B cell (primary cell): ENCODE results near the gene EBF3. TPM values are rescaled to one million over a fixed set of nuclear protein-coding genes. Genes with fewer than 3 reads are reported as not detected.

Source experiments
- ATAC-seq: fragments of 200-7000 bp; cut with Tn5 transposase; one replicate; pipeline ENCODE4 v1.10.0; 2021; ENCODE audit warnings: low read depth, mild to moderate bottlenecking, moderate number of reproducible peaks, moderate library complexity
- CTCF ChIA-PET: fragments of 350-600 bp; sonication (Branson Sonifier 250); formaldehyde crosslinking; loops from one replicate; lab custom pipeline; 2021; ENCODE audit warnings: antibody characterized with exemption, inconsistent platforms; lab: Charles Lee
- POLR2A ChIA-PET: fragments of 350-600 bp; sonication (Branson Sonifier 250); formaldehyde crosslinking; loops from one replicate; lab custom pipeline; 2021; ENCODE audit warnings: antibody characterized with exemption; lab: Charles Lee
- DNase-seq: peaks from one replicate; pipeline ENCODE4 v3.0.0; 2013
- H2AFZ ChIP-seq: 2 replicates; pipeline ENCODE4 v1.6.1; 2012; ENCODE audit warnings: mild to moderate bottlenecking, low read depth, low read length; ENCODE audit not compliant: insufficient read depth, poor library complexity, severe bottlenecking
- H3K27ac ChIP-seq, 2 donors: 1 replicate in 1 of 2; 2 replicates in 1 of 2; pipeline ENCODE4 v1.5.1; 2012 to 2013; ENCODE audit warnings: low read length in 2 of 2, mild to moderate bottlenecking in 2 of 2, moderate library complexity in 1 of 2
- H3K27me3 ChIP-seq, 4 experiments: fragments of 200-600 bp in 1 of 4; sonication (generic) in 1 of 4; replicated peaks in 1 of 4; 1 replicate in 2 of 4; 2 replicates in 2 of 4; pipeline versions ENCODE4 v1.6.1 to v1.7.0; 2013 to 2016; ENCODE audit warnings: low read length in 3 of 4, mild to moderate bottlenecking in 2 of 4, mixed read lengths in 1 of 4, moderate library complexity in 1 of 4; ENCODE audit not compliant: insufficient read depth in 4 of 4, control insufficient read depth in 3 of 4; ENCODE audit errors: control extremely low read depth in 1 of 4
- H3K36me3 ChIP-seq, 2 experiments: replicated peaks in 1 of 2; 1 replicate in 1 of 2; 2 replicates in 1 of 2; pipeline versions ENCODE4 v1.6.1 to v1.7.1; 2013; ENCODE audit warnings: low read length in 1 of 2; ENCODE audit not compliant: insufficient read depth in 2 of 2, control insufficient read depth in 1 of 2; ENCODE audit errors: control extremely low read depth in 1 of 2, extremely low read depth in 1 of 2
- H3K4me1 ChIP-seq, 2 donors: fragments of 200-600 bp in 1 of 2; sonication (generic) in 1 of 2; 1 replicate in 1 of 2; 2 replicates in 1 of 2; pipeline versions ENCODE4 v1.5.1 to v1.6.1; 2013 to 2017; ENCODE audit warnings: low read length in 2 of 2; ENCODE audit not compliant: control insufficient read depth in 2 of 2, insufficient read depth in 2 of 2
- H3K4me2 ChIP-seq: replicated peaks from 2 replicates; pipeline ENCODE3; 2012; ENCODE audit warnings: mild to moderate bottlenecking, low read depth, low read length; ENCODE audit not compliant: poor library complexity, severe bottlenecking
- H3K4me3 ChIP-seq, 5 experiments: fragments of 200-600 bp in 1 of 5; sonication (generic) in 1 of 5; 1 replicate in 3 of 5; 2 replicates in 2 of 5; pipeline versions ENCODE4 v1.5.1 to v1.7.0; 2011 to 2016; ENCODE audit warnings: low read length in 4 of 5, mild to moderate bottlenecking in 4 of 5, low read depth in 2 of 5, control low read depth in 1 of 5, moderate library complexity in 1 of 5; ENCODE audit not compliant: insufficient read depth in 1 of 5; ENCODE audit errors: control extremely low read depth in 1 of 5, extremely low read depth in 1 of 5
- H3K79me2 ChIP-seq: fragments of 200-600 bp; sonication (generic); one replicate; pipeline ENCODE4 v1.6.0; 2016; ENCODE audit warnings: low read length; ENCODE audit not compliant: control insufficient read depth, insufficient read depth
- H3K9ac ChIP-seq: fragments of 200-600 bp; sonication (generic); 2 replicates; pipeline ENCODE4 v1.6.1; 2017; ENCODE audit warnings: mild to moderate bottlenecking, low read length, moderate library complexity
- H3K9me3 ChIP-seq, 3 donors: one replicate each; pipeline versions ENCODE4 v1.6.1 to v1.7.1; 2013; ENCODE audit warnings: low read length in 2 of 3; ENCODE audit not compliant: control insufficient read depth in 2 of 3, insufficient read depth in 1 of 3; ENCODE audit errors: control extremely low read depth in 1 of 3
- H4K20me1 ChIP-seq: 2 replicates; pipeline ENCODE4 v1.6.0; 2012; ENCODE audit warnings: mild to moderate bottlenecking, low read length; ENCODE audit not compliant: insufficient read depth, control insufficient read depth, poor library complexity, severe bottlenecking
- H3K27ac Mint-ChIP-seq: one replicate; pipeline ENCODE4 v1.8.0; 2021; ENCODE audit warnings: mixed read lengths
- H3K27me3 Mint-ChIP-seq: one replicate; pipeline ENCODE4 v1.8.0; 2021; ENCODE audit warnings: mixed read lengths
- H3K4me1 Mint-ChIP-seq: one replicate; pipeline ENCODE4 v1.8.0; 2021; ENCODE audit warnings: mixed read lengths
- H3K4me3 Mint-ChIP-seq: one replicate; pipeline ENCODE4 v1.8.0; 2021; ENCODE audit warnings: mixed read lengths
- H3K9me3 Mint-ChIP-seq: one replicate; pipeline ENCODE4 v1.8.0; 2022; ENCODE audit warnings: mixed read lengths; ENCODE audit not compliant: insufficient read depth
- EZH2 ChIP-seq: IDR thresholded peaks from 2 replicates; pipeline ENCODE4 v1.6.1; 2012; ENCODE audit warnings: borderline replicate concordance, low read depth, mild to moderate bottlenecking, moderate library complexity, low read length; ENCODE audit not compliant: insufficient read depth, poor library complexity, severe bottlenecking
- WGBS: methylation state at CpG from one replicate; pipeline ENCODE4 v1.1.5; 2013; ENCODE audit warnings: missing lambda C conversion rate; ENCODE audit not compliant: insufficient coverage; 5-methylcytosine and 5-hydroxymethylcytosine counted together
- intact Hi-C: fragments of 100-400 bp; cut with micrococcal nuclease; formaldehyde crosslinking; loops from one replicate; pipeline ENCODE4 v1.10.0; 2022
- polyA plus RNA-seq: library from polyadenylated mRNA; depleted of rRNA; stranded (reverse); fragments of >200 nt; gene quantifications from 2 replicates; pipeline ENCODE4 v1.2.3, GENCODE V29; 2012
- total RNA-seq, 2 donors: library from RNA; stranded (reverse); fragments of 120-200 nt in 1 of 2; gene quantifications; 1 replicate in 1 of 2; 2 replicates in 1 of 2; pipeline versions ENCODE4 v1.2.3 to v1.2.4, GENCODE V29; 2013 to 2022
- TF ChIP-seq, protein P1 (sequence below): fragments of 200-600 bp; IDR thresholded peaks from one replicate; pipeline ENCODE4 v1.8.0; 2022; ENCODE audit warnings: antibody characterized with exemption, mild to moderate bottlenecking

Gene EBF3
- total and polyA plus RNA-seq, 2 donors (not counting 1 experiment from before 2014, with no cell fraction given), result not detected

- Histone ChIP-seq H2AFZ (no peak overlapping the region), H3K4me1 (peaks cover 0 to 5% of the 10 kb centered on the region in 2 donors), H3K27me3 (peaks cover 0 to 2% (median 0%) of the 10 kb centered on the region in 4 experiments), H3K9me3 (peaks cover 0 to 4% (median 0%) of the 10 kb centered on the region in 3 donors), H3K9ac (no peak overlapping the region), H3K79me2 (no peaks in the 10 kb centered on the region), H4K20me1 (no peaks in the 10 kb centered on the region), H3K4me3 (no peak overlapping the region), H3K4me2 (no peak overlapping the region), H3K36me3 (no peaks in the 10 kb centered on the region), H3K27ac (no peak overlapping the region)
- no peak overlapping the region for H3K4me3 Mint-ChIP-seq
- 95% methylated on average over 16 of the region's 18 CpGs for WGBS
- DNase-seq (no peak), ATAC-seq (no peak)
- H3K27me3 Mint-ChIP-seq, result peaks cover 4% of the 10 kb centered on the region
- no peaks in the 10 kb centered on the region for H3K4me1 Mint-ChIP-seq
- TF ChIP-seq EZH2, result no peak
- TF ChIP-seq, protein P1, sequence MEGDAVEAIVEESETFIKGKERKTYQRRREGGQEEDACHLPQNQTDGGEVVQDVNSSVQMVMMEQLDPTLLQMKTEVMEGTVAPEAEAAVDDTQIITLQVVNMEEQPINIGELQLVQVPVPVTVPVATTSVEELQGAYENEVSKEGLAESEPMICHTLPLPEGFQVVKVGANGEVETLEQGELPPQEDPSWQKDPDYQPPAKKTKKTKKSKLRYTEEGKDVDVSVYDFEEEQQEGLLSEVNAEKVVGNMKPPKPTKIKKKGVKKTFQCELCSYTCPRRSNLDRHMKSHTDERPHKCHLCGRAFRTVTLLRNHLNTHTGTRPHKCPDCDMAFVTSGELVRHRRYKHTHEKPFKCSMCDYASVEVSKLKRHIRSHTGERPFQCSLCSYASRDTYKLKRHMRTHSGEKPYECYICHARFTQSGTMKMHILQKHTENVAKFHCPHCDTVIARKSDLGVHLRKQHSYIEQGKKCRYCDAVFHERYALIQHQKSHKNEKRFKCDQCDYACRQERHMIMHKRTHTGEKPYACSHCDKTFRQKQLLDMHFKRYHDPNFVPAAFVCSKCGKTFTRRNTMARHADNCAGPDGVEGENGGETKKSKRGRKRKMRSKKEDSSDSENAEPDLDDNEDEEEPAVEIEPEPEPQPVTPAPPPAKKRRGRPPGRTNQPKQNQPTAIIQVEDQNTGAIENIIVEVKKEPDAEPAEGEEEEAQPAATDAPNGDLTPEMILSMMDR, result no peak
- H3K9me3 Mint-ChIP-seq, result no peaks in the 10 kb centered on the region
- CTCF ChIA-PET, result no interaction called here
- POLR2A ChIA-PET, result no interaction called here
- intact Hi-C loops, result no loop called here
- H3K27ac Mint-ChIP-seq, result no peak overlapping the region
Observed at GRCh38 chr10:129868449-129869035, 95.5 kb downstream of the EBF3 start.

GRCh38 chr10:129867631-129868179 is 96.4 kb downstream of the EBF3 start:
- H3K4me3 ChIP-seq, result no peak overlapping the region
- no peaks in the 10 kb centered on the region for H3K9me3 Mint-ChIP-seq
- TF ChIP-seq, protein P1, result no peak
- no peak for TF ChIP-seq EZH2
- H2AFZ ChIP-seq, result no peak overlapping the region
- CTCF ChIA-PET, result no interaction called here
- H3K4me1 Mint-ChIP-seq, result no peaks in the 10 kb centered on the region
- intact Hi-C loops, result no loop called here
- WGBS, result over 99% methylated on average over 24 of the region's 36 CpGs
- H3K79me2 ChIP-seq, result no peaks in the 10 kb centered on the region
- no peak for DNase-seq
- H3K27ac ChIP-seq, result no peak overlapping the region
- peaks cover 0 to 2% (median 0%) of the 10 kb centered on the region in 4 experiments for H3K27me3 ChIP-seq
- H3K36me3 ChIP-seq, result no peaks in the 10 kb centered on the region
- H3K4me2 ChIP-seq, result no peak overlapping the region
- no peak overlapping the region for H3K4me3 Mint-ChIP-seq
- H3K9ac ChIP-seq, result no peak overlapping the region
- POLR2A ChIA-PET, result no interaction called here
- H4K20me1 ChIP-seq, result no peaks in the 10 kb centered on the region
- peaks cover 0 to 5% of the 10 kb centered on the region in 2 donors for H3K4me1 ChIP-seq
- no peak for ATAC-seq
- peaks cover 0 to 4% (median 0%) of the 10 kb centered on the region in 3 donors for H3K9me3 ChIP-seq
- H3K27ac Mint-ChIP-seq, result no peak overlapping the region
- H3K27me3 Mint-ChIP-seq, result peaks cover 3% of the 10 kb centered on the region
